Liver (tissue), 3 donors: ENCODE results near the gene LDLRAD4.

Source experiments
- EGR1 ChIP-seq, 2 donors: IDR thresholded peaks; 2 replicates each; pipeline ENCODE4 v1.6.1; 2016 to 2018; ENCODE audit warnings: antibody characterized with exemption in 2 of 2, low read depth in 2 of 2
- FOXA1 ChIP-seq: IDR thresholded peaks from 2 replicates; pipeline ENCODE4 v1.6.1; 2016; ENCODE audit warnings: antibody characterized with exemption
- GABPA ChIP-seq, 2 donors: IDR thresholded peaks in 1 of 2; conservative IDR thresholded peaks in 1 of 2; 2 replicates each; pipeline ENCODE4 v1.6.1; 2016; ENCODE audit warnings: antibody characterized with exemption in 2 of 2, mild to moderate bottlenecking in 1 of 2, moderate library complexity in 1 of 2
- HNF4A ChIP-seq, 2 donors: conservative IDR thresholded peaks; 2 replicates each; pipeline ENCODE4 v1.6.1; 2016; ENCODE audit warnings: antibody characterized with exemption in 2 of 2, mild to moderate bottlenecking in 2 of 2
- JUND ChIP-seq, 2 donors: IDR thresholded peaks; 2 replicates each; pipeline ENCODE4 v1.6.1; 2016; ENCODE audit warnings: antibody characterized with exemption in 2 of 2
- RXRA ChIP-seq, 2 donors: IDR thresholded peaks; 2 replicates each; pipeline ENCODE4 v1.6.1; 2017 to 2018; ENCODE audit warnings: antibody characterized with exemption in 2 of 2, mild to moderate bottlenecking in 1 of 2
- SP1 ChIP-seq: IDR thresholded peaks from 2 replicates; pipeline ENCODE4 v1.6.1; 2018; ENCODE audit warnings: antibody characterized with exemption, mild to moderate bottlenecking
- TAF1 ChIP-seq: conservative IDR thresholded peaks from 2 replicates; pipeline ENCODE4 v1.6.1; 2016; ENCODE audit warnings: antibody characterized with exemption, mild to moderate bottlenecking
- YY1 ChIP-seq: IDR thresholded peaks from 2 replicates; pipeline ENCODE4 v1.6.1; 2016; ENCODE audit warnings: antibody characterized with exemption, mild to moderate bottlenecking
- TF ChIP-seq, protein P1 (sequence below): fragments of 150-350 bp; IDR thresholded peaks from 2 replicates; pipeline ENCODE4 v1.5.1; 2017; ENCODE audit warnings: improper control_type of control experiment, low read depth, low read length; ENCODE audit not compliant: missing input control
- TF ChIP-seq, protein P2 (sequence below): IDR thresholded peaks from 2 replicates; pipeline ENCODE4 v1.6.1; 2016; ENCODE audit warnings: antibody characterized with exemption
- TF ChIP-seq, protein P3 (sequence below): IDR thresholded peaks from 2 replicates; pipeline ENCODE4 v1.6.1; 2016; ENCODE audit warnings: antibody characterized with exemption, mild to moderate bottlenecking
- donor health status: healthy.
- donor health status: healthy.

DNA sequence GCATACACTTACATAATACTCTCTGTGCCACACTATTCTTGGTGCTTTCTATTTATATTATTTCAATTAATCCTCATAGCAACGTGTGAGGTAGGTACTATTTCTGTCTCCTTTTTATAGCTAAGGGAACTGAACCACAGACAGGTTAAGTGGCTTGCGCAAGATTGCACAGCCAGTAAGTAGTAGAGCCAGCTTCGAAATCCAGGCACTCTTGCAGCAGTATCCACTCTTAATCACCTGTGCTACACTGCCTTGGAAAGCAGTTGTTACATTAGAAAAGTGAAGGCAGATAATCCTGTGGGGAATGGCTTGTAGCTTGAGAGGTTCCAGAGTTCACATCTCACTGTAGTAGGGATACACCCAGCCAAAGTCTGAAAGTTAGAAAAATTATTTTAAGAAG lies 198.3 kb downstream of the LDLRAD4 start:
- TF ChIP-seq RXRA (IDR thresholded peaks at IDR 0.05), result peak in 1 of 2 donors; percentile 7
- TF ChIP-seq, protein P1, sequence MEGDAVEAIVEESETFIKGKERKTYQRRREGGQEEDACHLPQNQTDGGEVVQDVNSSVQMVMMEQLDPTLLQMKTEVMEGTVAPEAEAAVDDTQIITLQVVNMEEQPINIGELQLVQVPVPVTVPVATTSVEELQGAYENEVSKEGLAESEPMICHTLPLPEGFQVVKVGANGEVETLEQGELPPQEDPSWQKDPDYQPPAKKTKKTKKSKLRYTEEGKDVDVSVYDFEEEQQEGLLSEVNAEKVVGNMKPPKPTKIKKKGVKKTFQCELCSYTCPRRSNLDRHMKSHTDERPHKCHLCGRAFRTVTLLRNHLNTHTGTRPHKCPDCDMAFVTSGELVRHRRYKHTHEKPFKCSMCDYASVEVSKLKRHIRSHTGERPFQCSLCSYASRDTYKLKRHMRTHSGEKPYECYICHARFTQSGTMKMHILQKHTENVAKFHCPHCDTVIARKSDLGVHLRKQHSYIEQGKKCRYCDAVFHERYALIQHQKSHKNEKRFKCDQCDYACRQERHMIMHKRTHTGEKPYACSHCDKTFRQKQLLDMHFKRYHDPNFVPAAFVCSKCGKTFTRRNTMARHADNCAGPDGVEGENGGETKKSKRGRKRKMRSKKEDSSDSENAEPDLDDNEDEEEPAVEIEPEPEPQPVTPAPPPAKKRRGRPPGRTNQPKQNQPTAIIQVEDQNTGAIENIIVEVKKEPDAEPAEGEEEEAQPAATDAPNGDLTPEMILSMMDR, result no peak
- no peak for TF ChIP-seq GABPA (IDR thresholded peaks at IDR 0.05 in 1 of 2, conservative IDR thresholded peaks at IDR 0.05 in 1 of 2)
- TF ChIP-seq EGR1 (IDR thresholded peaks at IDR 0.05; ENCODE audit: low read depth in 2 of 2), result no peak
- TF ChIP-seq, protein P2, sequence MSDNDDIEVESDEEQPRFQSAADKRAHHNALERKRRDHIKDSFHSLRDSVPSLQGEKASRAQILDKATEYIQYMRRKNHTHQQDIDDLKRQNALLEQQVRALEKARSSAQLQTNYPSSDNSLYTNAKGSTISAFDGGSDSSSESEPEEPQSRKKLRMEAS, result no peak
- TF ChIP-seq SP1, result no peak
- no peak for TF ChIP-seq FOXA1
- TF ChIP-seq, protein P3, sequence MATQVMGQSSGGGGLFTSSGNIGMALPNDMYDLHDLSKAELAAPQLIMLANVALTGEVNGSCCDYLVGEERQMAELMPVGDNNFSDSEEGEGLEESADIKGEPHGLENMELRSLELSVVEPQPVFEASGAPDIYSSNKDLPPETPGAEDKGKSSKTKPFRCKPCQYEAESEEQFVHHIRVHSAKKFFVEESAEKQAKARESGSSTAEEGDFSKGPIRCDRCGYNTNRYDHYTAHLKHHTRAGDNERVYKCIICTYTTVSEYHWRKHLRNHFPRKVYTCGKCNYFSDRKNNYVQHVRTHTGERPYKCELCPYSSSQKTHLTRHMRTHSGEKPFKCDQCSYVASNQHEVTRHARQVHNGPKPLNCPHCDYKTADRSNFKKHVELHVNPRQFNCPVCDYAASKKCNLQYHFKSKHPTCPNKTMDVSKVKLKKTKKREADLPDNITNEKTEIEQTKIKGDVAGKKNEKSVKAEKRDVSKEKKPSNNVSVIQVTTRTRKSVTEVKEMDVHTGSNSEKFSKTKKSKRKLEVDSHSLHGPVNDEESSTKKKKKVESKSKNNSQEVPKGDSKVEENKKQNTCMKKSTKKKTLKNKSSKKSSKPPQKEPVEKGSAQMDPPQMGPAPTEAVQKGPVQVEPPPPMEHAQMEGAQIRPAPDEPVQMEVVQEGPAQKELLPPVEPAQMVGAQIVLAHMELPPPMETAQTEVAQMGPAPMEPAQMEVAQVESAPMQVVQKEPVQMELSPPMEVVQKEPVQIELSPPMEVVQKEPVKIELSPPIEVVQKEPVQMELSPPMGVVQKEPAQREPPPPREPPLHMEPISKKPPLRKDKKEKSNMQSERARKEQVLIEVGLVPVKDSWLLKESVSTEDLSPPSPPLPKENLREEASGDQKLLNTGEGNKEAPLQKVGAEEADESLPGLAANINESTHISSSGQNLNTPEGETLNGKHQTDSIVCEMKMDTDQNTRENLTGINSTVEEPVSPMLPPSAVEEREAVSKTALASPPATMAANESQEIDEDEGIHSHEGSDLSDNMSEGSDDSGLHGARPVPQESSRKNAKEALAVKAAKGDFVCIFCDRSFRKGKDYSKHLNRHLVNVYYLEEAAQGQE, result no peak
- TF ChIP-seq JUND (IDR thresholded peaks at IDR 0.05), result no peak
- no peak for TF ChIP-seq TAF1
- no peak for TF ChIP-seq YY1
- peak; percentile 21 to 31 for TF ChIP-seq HNF4A (conservative IDR thresholded peaks at IDR 0.05)
